ENCODE results near the gene CENPB.

DNA sequence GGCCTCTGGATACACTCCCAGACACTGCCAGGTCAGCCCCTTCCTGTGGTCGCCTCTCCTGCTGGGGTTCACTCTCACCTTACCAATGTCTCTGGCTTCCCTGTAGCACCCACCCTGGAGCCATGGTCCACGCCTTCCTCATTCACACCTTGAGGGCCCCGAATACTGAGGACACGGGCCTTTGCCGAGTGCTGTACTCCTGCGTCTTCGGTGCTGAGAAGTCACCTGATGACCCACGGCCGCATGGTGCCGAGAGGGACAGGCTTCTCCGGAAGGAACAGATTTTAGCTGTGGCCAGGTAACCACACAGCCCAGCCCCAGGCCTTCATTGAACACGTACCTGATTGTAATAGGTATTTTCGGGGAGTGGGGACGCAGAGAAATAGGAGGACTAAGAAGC is 35.5 kb upstream of the CENPB start:
- TF ChIP-seq, protein P1, sequence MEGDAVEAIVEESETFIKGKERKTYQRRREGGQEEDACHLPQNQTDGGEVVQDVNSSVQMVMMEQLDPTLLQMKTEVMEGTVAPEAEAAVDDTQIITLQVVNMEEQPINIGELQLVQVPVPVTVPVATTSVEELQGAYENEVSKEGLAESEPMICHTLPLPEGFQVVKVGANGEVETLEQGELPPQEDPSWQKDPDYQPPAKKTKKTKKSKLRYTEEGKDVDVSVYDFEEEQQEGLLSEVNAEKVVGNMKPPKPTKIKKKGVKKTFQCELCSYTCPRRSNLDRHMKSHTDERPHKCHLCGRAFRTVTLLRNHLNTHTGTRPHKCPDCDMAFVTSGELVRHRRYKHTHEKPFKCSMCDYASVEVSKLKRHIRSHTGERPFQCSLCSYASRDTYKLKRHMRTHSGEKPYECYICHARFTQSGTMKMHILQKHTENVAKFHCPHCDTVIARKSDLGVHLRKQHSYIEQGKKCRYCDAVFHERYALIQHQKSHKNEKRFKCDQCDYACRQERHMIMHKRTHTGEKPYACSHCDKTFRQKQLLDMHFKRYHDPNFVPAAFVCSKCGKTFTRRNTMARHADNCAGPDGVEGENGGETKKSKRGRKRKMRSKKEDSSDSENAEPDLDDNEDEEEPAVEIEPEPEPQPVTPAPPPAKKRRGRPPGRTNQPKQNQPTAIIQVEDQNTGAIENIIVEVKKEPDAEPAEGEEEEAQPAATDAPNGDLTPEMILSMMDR (IDR thresholded peaks at IDR 0.05; ENCODE audit: low read depth, low read length, poor library complexity, severe bottlenecking) = no peak
- TF ChIP-seq EZH2phosphoT487 (IDR thresholded peaks at IDR 0.05; ENCODE audit: borderline replicate concordance, low read length) = no peak

Data from DOHH2 (cell line).